GM12872 (cell line): ENCODE measurements around the gene SNAPC2.

Experiments
- CTCF ChIP-seq: IDR thresholded peaks from 3 replicates; pipeline ENCODE4 v1.5.1; 2011; ENCODE audit warnings: low read depth, mild to moderate bottlenecking, low read length, moderate library complexity; ENCODE audit not compliant: insufficient read depth

The SNAPC2 gene

DNA sequence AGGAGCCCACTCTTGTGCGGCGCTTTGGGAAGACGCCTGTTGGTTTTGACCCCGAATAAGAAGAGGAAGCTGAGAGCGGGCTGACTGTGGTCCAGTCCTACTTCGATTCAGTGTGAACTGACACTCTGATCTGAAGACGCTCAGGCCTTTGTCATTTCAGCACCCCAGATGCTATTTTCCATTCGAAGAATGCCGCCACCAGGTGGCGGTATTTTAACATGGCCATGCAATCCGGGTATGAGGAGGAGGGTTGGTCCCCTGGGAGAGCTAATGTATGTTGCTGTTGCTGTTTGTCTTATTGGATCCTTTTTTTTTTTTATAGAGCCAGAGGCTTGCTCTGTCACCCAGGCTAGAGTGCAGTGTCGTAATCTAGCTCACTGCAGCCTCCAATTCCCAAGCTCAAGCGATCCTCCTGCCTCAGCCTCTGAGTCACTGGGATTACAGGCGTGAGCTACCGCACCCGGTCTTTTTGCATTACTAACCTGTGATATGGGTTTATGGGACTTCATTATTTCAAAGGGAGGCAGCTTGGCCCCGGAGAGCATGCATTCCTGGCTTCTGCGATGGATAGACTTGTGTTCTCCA, 24.1 kb downstream of the SNAPC2 start:
- TF ChIP-seq CTCF: peak; percentile 84

- TF ChIP-seq CTCF: no peak
Observed at GRCh38 chr19:7947939-7948338, 27.8 kb downstream of the SNAPC2 start.

DNA sequence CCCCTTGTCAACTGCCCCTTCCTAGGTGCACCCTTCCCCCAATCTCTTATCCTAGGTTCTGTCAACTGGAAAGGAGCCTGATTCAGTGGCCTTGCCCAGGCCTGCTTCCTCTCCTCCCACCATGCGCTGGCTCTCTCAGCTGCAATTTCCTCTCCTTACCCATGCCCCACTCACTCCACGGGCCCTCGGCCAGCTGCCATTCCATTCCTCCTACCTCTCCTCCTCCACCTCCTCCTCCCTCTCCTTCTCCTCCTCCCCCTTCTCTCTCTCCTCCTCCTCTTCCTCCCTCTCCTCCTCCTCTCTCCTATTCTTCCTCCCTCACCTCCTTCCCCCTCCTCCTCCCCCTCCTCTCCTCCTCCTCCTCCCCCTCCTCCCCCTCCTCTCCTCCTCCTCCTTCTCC, 32.9 kb downstream of the SNAPC2 start:
- TF ChIP-seq CTCF: no peak

DNA sequence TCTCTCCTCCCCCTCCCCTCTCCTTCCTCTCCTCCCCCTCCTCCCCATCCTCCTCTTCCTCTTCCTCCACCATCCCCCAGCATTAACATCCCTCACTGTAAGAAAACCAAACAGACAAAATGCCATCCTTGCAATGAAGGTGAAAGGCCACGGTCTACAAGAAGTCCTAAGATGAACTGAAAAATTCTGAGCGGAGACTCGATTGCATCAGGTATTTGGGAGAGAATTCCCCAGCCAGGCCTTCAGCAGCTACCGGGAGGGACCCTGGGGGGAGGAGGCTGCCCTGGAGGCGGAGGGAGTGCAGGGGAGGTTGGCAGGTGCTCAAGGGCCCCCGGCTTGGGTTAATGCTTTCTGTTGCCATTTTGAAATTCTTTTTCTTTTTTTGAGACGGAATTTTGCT, 33.4 kb downstream of the SNAPC2 start:
- no peak for TF ChIP-seq CTCF

DNA sequence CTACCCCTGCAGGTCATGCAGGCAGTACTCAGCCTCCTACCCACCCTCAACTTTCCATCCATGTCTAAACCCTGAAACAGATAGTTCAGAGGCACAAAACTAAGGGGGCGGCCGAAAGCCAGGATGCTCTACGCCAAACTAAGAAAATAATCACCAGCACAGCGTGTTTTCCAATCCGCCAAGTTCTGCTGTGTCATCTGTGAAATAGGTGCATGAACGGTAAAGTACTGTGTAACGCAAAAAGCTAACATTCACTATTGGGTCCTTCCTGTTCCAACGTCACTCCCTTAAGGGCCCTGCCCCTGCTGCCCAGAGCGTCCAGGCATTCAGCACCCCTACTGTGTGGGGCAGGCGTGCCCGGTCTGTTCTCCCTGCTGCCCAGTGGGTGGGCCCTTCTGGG, 35.6 kb downstream of the SNAPC2 start:
- no peak for TF ChIP-seq CTCF

- TF ChIP-seq CTCF: no peak
Observed at GRCh38 chr19:7959211-7959610, 39.1 kb downstream of the SNAPC2 start.

DNA sequence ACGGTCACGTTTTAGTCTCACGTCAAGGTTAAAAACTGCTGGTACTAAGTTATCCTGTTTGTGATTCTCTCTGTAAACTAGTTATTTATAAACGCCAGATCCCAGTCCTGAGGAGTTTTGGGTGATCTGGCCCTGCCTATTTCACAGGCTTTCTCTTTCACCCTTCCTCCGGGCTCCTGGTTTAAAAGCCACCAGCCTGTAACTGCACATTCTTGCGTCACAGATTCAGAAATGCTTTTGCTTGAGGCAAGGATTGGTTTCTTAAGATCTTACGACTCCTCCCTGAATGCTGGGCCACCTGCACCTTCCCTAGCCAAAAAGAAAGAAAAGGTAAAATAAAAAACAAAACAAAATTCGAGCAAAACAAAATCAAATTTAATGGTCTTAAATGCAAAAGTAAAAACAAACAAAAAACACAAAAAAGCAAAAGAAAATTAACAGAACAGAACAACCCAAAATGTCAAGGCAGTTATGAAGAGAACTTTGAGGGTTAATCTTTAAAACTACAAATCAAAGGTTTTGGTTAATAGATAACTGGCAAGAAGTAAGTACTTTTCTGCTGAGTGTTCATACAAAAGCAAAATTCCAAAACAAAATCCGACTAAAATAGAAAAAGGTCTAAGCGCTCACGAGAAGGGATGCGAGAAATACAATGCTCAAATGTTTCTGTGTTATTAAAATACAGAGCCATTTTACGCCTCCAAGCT, 41.9 kb downstream of the SNAPC2 start:
- TF ChIP-seq CTCF: no peak
